HG02642 (cell line): ENCODE data around the gene RAB23.

Source experiments
- ATAC-seq: cut with Tn5 transposase; IDR thresholded peaks from one replicate; pipeline ENCODE4 v1.9.1; 2021; ENCODE audit warnings: mild to moderate bottlenecking; ENCODE audit not compliant: unreplicated experiment, poor library complexity

The RAB23 gene

DNA sequence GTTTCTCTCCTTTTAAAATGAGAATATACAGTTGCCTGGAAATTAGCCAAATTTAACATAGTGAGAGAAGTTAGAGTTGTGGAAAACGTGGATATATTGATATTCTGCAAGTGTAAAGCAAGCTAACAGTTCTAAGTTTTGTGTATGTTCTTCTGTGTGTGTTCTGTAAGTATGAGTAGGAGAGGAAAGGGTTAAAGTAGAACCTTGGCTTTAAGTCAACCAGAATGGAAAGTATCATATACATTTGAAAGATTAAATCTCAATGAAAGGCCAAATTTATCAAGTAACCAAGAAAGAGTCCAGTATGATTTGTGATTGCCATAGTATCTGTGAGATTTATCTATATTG is 80.0 kb downstream of the RAB23 start:
- ATAC-seq: no peak

DNA sequence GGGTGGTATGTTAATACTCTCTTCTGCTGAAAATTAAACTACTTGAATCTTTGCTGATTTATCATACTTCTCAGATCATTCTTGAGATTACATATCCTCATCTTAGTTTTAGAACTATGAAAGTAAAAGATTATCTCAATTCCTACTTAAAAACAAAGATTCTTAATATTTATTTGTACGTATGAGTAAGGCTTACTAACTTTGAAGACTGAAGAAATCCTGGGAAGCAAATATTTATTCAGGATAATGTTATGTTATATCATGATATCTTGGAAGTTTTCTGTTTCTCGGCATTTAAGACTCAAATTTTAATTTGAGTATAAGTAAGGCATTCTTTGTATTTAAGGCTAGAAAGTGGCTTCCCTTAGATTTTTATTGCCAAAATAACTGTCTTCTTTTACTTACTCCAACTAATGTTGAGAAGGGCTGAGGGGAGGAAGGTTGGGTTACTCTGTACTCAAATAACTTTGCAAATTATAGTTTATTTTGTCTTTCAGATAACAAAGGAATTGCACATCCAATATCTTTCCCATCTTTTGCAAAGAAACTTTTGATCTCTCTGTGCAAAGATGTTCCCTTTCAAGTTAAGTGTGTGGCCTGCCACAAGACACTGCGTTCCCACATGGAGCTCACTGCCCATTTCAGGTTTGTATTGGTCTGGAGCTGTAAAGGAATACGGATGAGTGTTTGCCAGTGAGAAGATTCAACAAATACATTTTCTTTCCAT is 80.5 kb downstream of the RAB23 start:
- ATAC-seq: no peak

DNA sequence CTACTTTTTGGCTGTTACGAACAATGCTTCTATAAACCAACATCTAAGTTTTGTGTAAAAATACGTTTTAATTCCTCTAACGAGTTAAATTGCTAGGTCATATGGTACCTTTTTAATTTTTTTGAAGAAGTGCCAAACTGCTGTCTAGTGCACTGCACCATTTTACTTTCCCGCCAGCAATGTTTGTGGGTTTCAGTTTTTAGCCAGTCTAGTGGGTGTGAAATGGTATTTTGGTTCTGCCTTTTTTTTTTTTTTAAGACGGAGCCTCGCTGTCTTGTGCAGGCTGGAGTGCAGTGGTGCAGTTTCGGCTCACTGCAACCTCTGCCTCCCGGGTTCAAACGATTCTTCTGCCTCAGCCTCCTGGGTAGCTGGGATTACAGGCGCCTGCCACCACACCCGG is 84.1 kb downstream of the RAB23 start:
- ATAC-seq: no peak

DNA sequence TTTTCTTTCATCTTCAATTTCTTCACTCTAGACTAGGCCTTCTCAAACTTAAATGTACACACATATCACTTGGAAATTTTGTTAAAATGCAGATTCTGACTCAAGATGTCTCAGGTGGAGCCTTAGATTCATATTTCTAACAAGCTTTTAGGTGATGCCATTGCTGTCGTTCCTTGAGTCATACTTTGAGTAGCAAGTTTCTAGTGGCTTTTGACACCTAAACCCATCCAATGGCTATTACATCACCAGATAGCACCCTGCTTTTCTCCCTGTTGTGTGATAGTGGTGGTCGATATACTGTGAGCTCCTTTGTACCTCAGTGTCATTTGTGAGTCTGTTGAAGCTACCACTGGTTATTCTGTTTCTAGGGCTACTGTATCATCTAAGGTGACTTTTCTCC is 84.8 kb downstream of the RAB23 start:
- no peak for ATAC-seq
